ENCODE data around the gene GLI3. TPM values are rescaled to one million over a fixed set of nuclear protein-coding genes. Genes with fewer than 3 reads are reported as not detected.

GLI3 gene
- total and polyA plus RNA-seq, 11 donors = 0.50 to 14.4 (median 5.7) TPM

DNA sequence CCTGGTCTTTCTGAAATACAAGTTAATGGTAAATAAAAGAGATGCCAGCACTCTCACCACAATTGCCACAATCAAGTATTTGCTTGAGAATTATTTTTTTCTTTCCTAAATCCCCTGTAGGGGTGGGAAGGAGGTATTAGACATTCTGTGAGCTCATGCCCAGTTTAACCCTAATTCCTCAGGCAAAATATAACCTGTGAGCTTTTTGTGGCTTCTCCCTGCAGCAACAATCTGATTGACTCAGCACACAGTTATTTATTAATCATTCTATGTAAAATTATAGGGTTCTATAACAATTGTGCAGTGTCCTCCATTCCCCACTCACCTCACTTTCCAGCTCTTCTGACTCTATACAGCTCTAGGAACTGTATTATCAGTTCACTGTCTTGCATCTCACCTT, 66.3 kb downstream of the GLI3 start:
- Histone ChIP-seq H3K4me1 (peaks cover 0 to 4% (median 0%) of the 10 kb centered on the region in 12 donors), H3K4me3 (no peak overlapping the region), H3K27ac (no peak overlapping the region), H3K36me3 (no peaks in the 10 kb centered on the region), H3K27me3 (no peaks in the 10 kb centered on the region), H3K9me3 (no peaks in the 10 kb centered on the region)
- no peak for DNase-seq
- no peak for ATAC-seq
- intact Hi-C loops (cut with DNase I) = no loop called here
- TF ChIP-seq POLR2A (IDR thresholded peaks at IDR 0.05) (no peak), CTCF (IDR thresholded peaks at IDR 0.05) (no peak)

DNA sequence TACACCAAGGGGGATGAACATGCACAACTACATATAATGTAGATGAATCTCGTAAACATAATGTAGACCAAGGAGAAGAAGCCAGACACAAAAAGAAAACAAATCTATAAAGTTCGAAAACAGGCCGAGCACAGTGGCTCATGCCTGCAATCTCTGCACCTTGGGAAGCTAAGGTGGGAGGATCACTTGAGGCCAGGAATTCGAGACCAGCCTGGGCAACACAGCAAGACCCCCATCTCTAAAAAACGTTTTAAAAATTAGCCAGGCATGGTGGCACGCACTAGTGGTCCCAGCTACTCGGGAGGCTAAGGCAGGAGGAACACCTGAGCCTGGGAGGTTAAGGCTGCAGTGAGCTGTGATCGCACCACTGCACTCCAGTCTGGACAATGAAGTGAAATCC, 68.5 kb downstream of the GLI3 start:
- Histone ChIP-seq H3K27me3 (no peaks in the 10 kb centered on the region), H3K36me3 (no peaks in the 10 kb centered on the region), H3K4me3 (no peak overlapping the region), H3K9me3 (no peaks in the 10 kb centered on the region), H3K27ac (no peak overlapping the region), H3K4me1 (peaks cover 0 to 4% (median 0%) of the 10 kb centered on the region in 12 donors)
- ATAC-seq = no peak
- no peak for TF ChIP-seq POLR2A (IDR thresholded peaks at IDR 0.05)
- TF ChIP-seq CTCF (IDR thresholded peaks at IDR 0.05) = no peak
- DNase-seq = no peak
- WGBS, 4 donors = 95 to 97% (median 96%) methylated on average over 8 of the region's 8 CpGs
- intact Hi-C loops (cut with DNase I) = no loop called here

DNA sequence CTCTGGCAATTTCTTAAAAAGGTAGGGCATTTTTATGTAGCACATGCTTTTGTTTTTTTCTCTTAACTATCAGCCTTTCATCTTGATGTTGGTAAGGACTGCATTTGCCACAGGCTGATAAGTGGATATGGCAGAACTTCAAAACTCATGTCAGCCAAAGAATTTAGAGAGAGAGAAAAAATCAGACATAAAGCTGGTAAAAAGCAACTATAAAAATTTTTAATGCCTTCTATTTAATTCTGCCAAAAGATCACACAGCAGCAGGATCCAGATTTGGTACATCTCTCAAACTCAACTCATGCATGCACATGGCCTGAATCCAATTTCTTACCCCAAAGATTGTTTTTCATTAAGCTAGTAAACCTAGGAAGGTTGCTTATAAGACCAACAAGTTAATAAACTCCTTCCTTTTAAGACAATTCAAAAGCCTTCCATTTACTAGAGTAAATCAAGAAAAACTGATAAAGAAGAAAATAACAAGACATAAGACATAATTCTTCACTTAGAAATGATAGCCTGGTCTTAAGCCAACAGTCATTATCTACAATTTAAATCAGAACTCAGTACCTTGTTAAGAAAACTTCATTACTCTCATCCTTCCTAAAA, 69.3 kb downstream of the GLI3 start:
- H3K27me3 ChIP-seq = no peaks in the 10 kb centered on the region
- H3K4me1 ChIP-seq = peaks cover 0 to 8% (median 0%) of the 10 kb centered on the region in 12 donors
- H3K27ac ChIP-seq = no peak overlapping the region
- H3K9me3 ChIP-seq = no peaks in the 10 kb centered on the region
- H3K36me3 ChIP-seq = no peaks in the 10 kb centered on the region
- ATAC-seq (no peak), DNase-seq (no peak)
- H3K4me3 ChIP-seq = no peak overlapping the region
- intact Hi-C loops (cut with DNase I) = no loop called here
- TF ChIP-seq CTCF (IDR thresholded peaks at IDR 0.05) = no peak

DNA sequence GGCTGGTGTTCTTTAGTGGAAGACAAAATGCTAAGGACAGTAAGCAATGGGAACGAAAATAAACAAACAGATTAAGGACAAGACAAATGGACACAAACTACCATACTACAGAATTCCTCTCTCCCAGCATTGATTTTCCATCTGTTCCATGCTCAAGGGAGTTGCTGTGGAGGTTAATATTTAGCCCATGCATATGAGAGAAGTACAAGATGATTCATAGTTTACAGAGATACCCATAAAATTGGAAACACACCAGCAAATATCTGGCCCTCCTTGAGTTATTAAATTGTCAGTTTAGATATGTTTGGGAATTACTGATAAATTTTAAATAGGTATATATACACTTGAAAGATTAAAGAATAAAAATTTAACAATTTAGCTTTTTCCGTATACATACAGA, 69.8 kb downstream of the GLI3 start:
- 86 to 93% (median 89%) methylated on average over 2 of the region's 2 CpGs for WGBS, 4 donors
- DNase-seq (no peak), ATAC-seq (no peak)
- no peaks in the 10 kb centered on the region for H3K36me3 ChIP-seq
- TF ChIP-seq POLR2A (IDR thresholded peaks at IDR 0.05) = no peak
- TF ChIP-seq CTCF (IDR thresholded peaks at IDR 0.05) = no peak
- H3K4me1 ChIP-seq = peaks cover 0 to 8% (median 0%) of the 10 kb centered on the region in 12 donors
- intact Hi-C loops (cut with DNase I) = no loop called here
- H3K4me3 ChIP-seq = no peak overlapping the region
- H3K27ac ChIP-seq = no peak overlapping the region
- no peaks in the 10 kb centered on the region for H3K9me3 ChIP-seq
- no peaks in the 10 kb centered on the region for H3K27me3 ChIP-seq

Measured in heart left ventricle (tissue), 16 donors.